HT1080 (cell line): ENCODE measurements around the gene SNX3. TPM values are rescaled to one million over a fixed set of nuclear protein-coding genes. Genes with fewer than 3 reads are reported as not detected.

ENCODE experiments used
- small RNA-seq: library from RNA; depleted of rRNA; stranded (forward); fragments of <200 nt; gene quantifications from one replicate; pipeline ENCODE3, GENCODE V24; 2014
- total RNA-seq: library from RNA; depleted of rRNA; stranded (reverse); fragments of >200 nt; shearing (Covaris generic); gene quantifications from 2 replicates; pipeline ENCODE4 v1.2.3, GENCODE V29; 2014; rRNA removed

Gene SNX3
- total RNA-seq, 1 experiment from 2014 or later: 149 TPM

Small RNAs within 50 kb of the gene (small RNA-seq; reads per million reads assigned to genes)
- gene RNA5SP212 (not detected), gene RNU6-1144P (not detected), gene Z98742.2 (not detected)

Other genes with a start within 250 kb of the SNX3 start
- 42.5 and 53.4 TPM in 2 replicates for gene OSTM1, start 186.3 kb downstream of the SNX3 start, total RNA-seq
- gene NR2E1, start 95.0 kb downstream of the SNX3 start, total RNA-seq: not detected in 2 replicates
- gene AFG1L, start 34.0 kb upstream of the SNX3 start, total RNA-seq: 2.7 and 8.8 TPM in 2 replicates